ENCODE results near the gene CACNA1B. TPM values are rescaled to one million over a fixed set of nuclear protein-coding genes. Genes with fewer than 3 reads are reported as not detected.

Gene CACNA1B
- total RNA-seq, 1 experiment from 2014 or later, result 7.8 TPM

DNA sequence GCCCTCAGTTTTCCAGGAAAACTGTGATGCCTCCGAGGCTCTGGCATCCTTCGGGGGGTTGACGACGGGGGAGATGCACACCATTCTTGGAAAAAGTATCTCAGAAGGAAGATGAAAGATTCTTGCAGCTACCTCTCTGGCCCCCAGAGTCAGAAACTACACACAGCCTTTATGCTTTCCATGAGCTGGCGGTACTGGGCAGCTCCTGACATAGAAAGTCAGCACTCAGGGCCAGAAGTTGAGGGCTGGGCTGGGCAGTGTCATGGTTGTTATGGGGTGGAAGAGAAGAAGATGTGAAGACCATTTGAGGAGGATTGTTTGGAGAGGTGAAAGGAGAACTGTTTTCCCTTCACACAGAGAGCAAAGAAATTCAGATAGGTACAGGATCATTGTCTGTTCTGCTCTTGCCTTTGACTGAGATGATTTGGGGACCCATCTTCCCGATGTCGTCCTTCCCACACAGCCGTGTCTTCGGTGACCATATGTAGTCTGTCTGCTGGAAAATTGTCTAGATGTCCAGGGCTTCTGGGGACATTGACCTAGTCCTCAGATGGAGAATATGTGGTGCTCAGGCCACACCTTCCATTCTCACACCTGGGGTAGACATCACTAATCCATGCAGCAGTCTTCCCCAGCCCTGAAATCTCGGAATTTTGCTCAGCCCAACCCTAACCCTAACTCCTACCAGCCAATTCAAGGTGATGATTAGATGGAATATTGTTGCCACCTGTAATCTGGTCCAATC lies 237.1 kb downstream of the CACNA1B start:
- Histone ChIP-seq H3K4me1 (ENCODE audit: insufficient read depth, low read length) (no peaks in the 10 kb centered on the region), H3K9me3 (ENCODE audit: control insufficient read depth, low read depth, low read length) (peaks cover 12% of the 10 kb centered on the region), H4K91ac (ENCODE audit: insufficient read length, low read depth, low read length) (no peak overlapping the region), H3T11ph (ENCODE audit: low read length) (no peak overlapping the region), H3K18ac (ENCODE audit: insufficient read length, low read depth, low read length) (no peak overlapping the region), H3K27me3 (ENCODE audit: insufficient read depth, low read length) (no peaks in the 10 kb centered on the region), H2BK5ac (ENCODE audit: insufficient read length, low read length) (no peak overlapping the region), H4K8ac (replicated peaks; ENCODE audit: insufficient read length, low read depth, low read length) (no peak overlapping the region), H3K27ac (ENCODE audit: insufficient read length, low read depth, low read length) (no peak overlapping the region), H2BK120ac (ENCODE audit: low read depth, low read length, poor library complexity, severe bottlenecking) (no peak overlapping the region), H3K23me2 (ENCODE audit: insufficient read length, low read depth, low read length, poor library complexity, severe bottlenecking) (no peaks in the 10 kb centered on the region), H2BK15ac (ENCODE audit: low read depth, low read length) (no peak overlapping the region), H2BK20ac (ENCODE audit: low read depth, low read length, poor library complexity, severe bottlenecking) (no peak overlapping the region), H3K4ac (ENCODE audit: low read depth, low read length) (no peak overlapping the region), H3K79me2 (ENCODE audit: insufficient read depth, low read length) (no peaks in the 10 kb centered on the region), H2AK5ac (ENCODE audit: insufficient read length, low read length) (no peak overlapping the region), H4K20me1 (ENCODE audit: control insufficient read depth, insufficient read depth, insufficient read length) (no peaks in the 10 kb centered on the region), H3K9ac (ENCODE audit: extremely low read depth, insufficient read length, low read length) (no peak overlapping the region), H3K56ac (ENCODE audit: insufficient read length, low read depth, low read length) (no peak overlapping the region), H3K79me1 (ENCODE audit: insufficient read depth, low read depth, low read length, poor library complexity, severe bottlenecking) (no peaks in the 10 kb centered on the region), H2BK12ac (ENCODE audit: insufficient read length, low read depth, low read length) (no peak overlapping the region), H2AFZ (ENCODE audit: low read length) (no peak overlapping the region), H3K4me2 (ENCODE audit: insufficient read depth, insufficient read length, low read length) (no peak overlapping the region), H4K5ac (ENCODE audit: insufficient read length, low read depth, low read length) (no peak overlapping the region), H3K23ac (ENCODE audit: insufficient read length, low read depth, low read length) (no peak overlapping the region), H3K14ac (ENCODE audit: insufficient read depth, low read length) (no peak overlapping the region)
- H3K36me3 Mint-ChIP-seq (ENCODE audit: insufficient read depth in 1 of 3, low read depth in 3 of 3), result peaks cover 21 to 58% (median 25%) of the 10 kb centered on the region in 3 experiments
- H3K4me1 Mint-ChIP-seq, result no peaks in the 10 kb centered on the region
- H3K4me3 Mint-ChIP-seq, result no peak overlapping the region
- TF ChIP-seq, protein P1, sequence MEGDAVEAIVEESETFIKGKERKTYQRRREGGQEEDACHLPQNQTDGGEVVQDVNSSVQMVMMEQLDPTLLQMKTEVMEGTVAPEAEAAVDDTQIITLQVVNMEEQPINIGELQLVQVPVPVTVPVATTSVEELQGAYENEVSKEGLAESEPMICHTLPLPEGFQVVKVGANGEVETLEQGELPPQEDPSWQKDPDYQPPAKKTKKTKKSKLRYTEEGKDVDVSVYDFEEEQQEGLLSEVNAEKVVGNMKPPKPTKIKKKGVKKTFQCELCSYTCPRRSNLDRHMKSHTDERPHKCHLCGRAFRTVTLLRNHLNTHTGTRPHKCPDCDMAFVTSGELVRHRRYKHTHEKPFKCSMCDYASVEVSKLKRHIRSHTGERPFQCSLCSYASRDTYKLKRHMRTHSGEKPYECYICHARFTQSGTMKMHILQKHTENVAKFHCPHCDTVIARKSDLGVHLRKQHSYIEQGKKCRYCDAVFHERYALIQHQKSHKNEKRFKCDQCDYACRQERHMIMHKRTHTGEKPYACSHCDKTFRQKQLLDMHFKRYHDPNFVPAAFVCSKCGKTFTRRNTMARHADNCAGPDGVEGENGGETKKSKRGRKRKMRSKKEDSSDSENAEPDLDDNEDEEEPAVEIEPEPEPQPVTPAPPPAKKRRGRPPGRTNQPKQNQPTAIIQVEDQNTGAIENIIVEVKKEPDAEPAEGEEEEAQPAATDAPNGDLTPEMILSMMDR (conservative IDR thresholded peaks at IDR 0.05), result no peak
- peaks cover 15% of the 10 kb centered on the region for H3K27me3 Mint-ChIP-seq (ENCODE audit: low read depth)
- WGBS (ENCODE audit: extremely low coverage, insufficient read length, low lambda C conversion rate), result no CpG with 5 or more reads among the region's 10 CpGs
- peak; percentile 4 for DNase-seq
- H3K27ac Mint-ChIP-seq, result no peak overlapping the region
- peaks cover 38 to 86% of the 10 kb centered on the region in 2 experiments for H3K9me3 Mint-ChIP-seq
